ENCODE measurements around the gene OR10G6.

- TF ChIP-seq EZH2 (IDR thresholded peaks at IDR 0.05; ENCODE audit: borderline replicate concordance, low read depth, low read length, severe bottlenecking), result no peak
- no peak for TF ChIP-seq CTCF (IDR thresholded peaks at IDR 0.05; ENCODE audit: borderline replicate concordance, extremely low read depth, low read length, poor library complexity, severe bottlenecking)
Observed at GRCh38 chr11:124039557-124039956, 44.6 kb upstream of the OR10G6 start.
